MG63 (cell line): ENCODE results near the gene PRDM2. TPM values are rescaled to one million over a fixed set of nuclear protein-coding genes. Genes with fewer than 3 reads are reported as not detected.
"Not testable (repeated sequence)": the region's sequence is repeated elsewhere in the genome, so short reads cannot be mapped to it uniquely, and the experiment has no call there.

ENCODE experiments used
- DNase-seq: peaks from one replicate; pipeline ENCODE4 v3.0.0-alpha.2; 2020
- H3K27me3 ChIP-seq: fragments of 250-450 bp; sonication (Bioruptor Pico); 2 replicates; pipeline ENCODE4 v1.5.1; 2020; ENCODE audit warnings: mild to moderate bottlenecking, moderate library complexity
- H3K36me3 ChIP-seq: fragments of 250-450 bp; sonication (Bioruptor Pico); 2 replicates; pipeline ENCODE4 v1.5.1; 2020; ENCODE audit warnings: mild to moderate bottlenecking, moderate library complexity
- H3K4me3 ChIP-seq: fragments of 250-450 bp; sonication (Bioruptor Pico); 2 replicates; pipeline ENCODE4 v1.5.1; 2020; ENCODE audit warnings: mild to moderate bottlenecking, moderate library complexity
- H3K9me3 ChIP-seq: fragments of 250-450 bp; sonication (Bioruptor Pico); 2 replicates; pipeline ENCODE4 v1.5.1; 2020; ENCODE audit warnings: mild to moderate bottlenecking, moderate library complexity
- total RNA-seq: library from RNA; depleted of rRNA; stranded (reverse); fragments of >200 nt; shearing (Covaris generic); gene quantifications from 2 replicates; pipeline ENCODE4 v1.2.3, GENCODE V29; 2014; ENCODE audit warnings: low replicate concordance

The PRDM2 gene
- total RNA-seq, 1 experiment from 2014 or later, result 0.79 TPM

DNA sequence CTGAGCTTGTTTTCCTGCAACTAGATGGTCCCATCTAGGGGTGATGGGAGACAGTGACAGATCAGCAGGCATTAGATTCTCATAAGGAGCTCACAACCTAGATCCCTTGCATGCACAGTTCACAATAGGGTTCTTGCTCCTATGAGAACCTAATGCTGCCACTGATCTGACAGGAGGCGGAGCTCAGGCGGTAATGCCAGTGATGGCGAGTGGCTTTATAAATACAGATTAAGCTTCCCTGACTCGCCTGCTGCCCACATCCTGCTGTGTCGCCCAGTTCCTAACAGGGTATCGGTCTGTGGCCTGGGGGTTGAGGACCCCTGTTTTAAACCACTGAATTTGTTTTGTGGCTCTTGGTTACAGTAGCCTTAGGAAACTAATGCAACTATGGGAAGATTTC is 6.9 kb upstream of the PRDM2 start:
- not testable (repeated sequence) for H3K27me3 ChIP-seq, H3K4me3 ChIP-seq, H3K9me3 ChIP-seq, H3K36me3 ChIP-seq
- DNase-seq, result peak; percentile 31

DNA sequence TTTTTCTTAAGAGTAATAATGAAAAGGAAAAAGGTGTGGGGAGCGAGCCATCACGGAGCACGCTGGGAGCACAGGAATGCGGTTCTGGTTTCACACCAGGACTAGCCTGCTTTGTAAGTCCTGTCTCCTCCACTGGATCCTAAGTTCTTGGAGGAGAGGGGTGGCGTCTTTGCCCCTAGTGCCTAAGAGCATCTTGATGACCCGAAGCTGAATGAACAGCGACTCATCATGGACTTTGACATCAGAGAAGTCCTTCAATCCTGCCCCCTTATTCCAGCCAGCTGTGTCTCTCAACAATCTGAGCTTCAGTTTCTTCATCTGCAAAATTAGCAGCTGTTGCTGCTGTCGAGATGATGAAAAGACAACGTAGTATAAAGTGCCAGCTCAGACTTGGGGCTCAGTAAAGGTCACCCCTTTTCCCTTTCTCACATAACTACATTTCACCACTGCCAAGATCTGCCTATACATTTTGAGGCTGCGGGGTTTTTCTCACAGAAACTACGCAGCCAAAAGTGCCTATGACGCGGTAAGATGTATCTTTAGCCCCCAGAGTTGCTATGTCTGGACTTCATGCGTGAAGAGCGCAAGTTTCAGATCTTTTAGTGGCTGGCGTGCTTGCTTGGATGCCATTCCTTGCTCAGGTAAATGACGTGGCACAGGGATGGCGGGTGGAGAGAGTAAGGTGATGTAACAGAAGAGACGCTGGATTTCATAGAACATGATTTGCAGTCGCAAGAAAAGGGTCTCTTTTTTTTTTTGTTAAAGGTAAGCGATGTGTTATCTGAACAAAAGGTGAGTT is 4.9 kb upstream of the PRDM2 start:
- H3K9me3 ChIP-seq, result peaks cover 4% of the 10 kb centered on the region; the same call in 1 of the 2 replicates
- no peak overlapping the region for H3K4me3 ChIP-seq
- no peaks in the 10 kb centered on the region for H3K36me3 ChIP-seq
- H3K27me3 ChIP-seq, result no peaks in the 10 kb centered on the region
- DNase-seq, result no peak

DNA sequence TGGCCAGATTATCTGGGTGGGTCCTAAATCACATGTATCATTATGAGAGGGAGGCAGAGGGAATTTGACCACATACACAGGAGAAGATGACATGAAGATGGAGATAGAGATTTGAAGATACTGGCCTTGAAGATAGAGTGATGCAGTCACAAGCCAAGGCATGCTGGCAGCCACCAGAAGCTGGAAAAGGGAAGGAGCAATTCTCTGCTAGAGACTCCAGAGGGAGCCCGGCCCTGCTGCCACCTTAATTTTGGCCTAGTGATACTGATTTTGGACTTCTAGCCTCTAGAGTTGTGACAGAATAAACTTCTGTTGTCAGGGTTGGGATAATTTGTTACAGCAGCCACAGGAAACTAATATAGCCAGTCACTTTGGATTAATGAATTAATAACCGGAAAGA is 2.2 kb upstream of the PRDM2 start:
- peaks cover 4% of the 10 kb centered on the region; the same call in 1 of the 2 replicates for H3K9me3 ChIP-seq
- no peak overlapping the region for H3K4me3 ChIP-seq
- DNase-seq, result no peak
- H3K27me3 ChIP-seq, result no peaks in the 10 kb centered on the region
- H3K36me3 ChIP-seq, result no peaks in the 10 kb centered on the region

DNA sequence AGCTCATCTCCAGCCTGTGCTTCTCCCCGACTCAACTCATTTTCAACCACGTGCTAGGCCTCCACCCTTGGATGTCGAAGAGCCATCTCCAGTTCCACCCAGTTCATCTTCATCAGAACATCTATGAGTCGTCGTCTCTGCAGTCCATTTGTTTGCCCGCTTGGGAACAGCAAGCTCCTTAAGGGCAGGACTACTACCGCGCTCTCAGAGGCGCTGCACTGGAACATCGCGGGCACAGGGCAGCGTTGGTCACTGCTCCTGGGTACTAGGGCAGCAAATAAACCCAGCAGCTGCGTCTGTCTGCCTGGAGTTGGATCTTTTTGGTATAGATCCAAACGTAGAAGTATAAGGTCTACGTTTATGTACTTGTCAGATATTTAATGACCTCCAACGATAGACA is 478 bp upstream of the PRDM2 start:
- no peak for DNase-seq
- no peaks in the 10 kb centered on the region for H3K27me3 ChIP-seq
- H3K36me3 ChIP-seq, result no peaks in the 10 kb centered on the region
- peaks cover 4% of the 10 kb centered on the region; the same call in 1 of the 2 replicates for H3K9me3 ChIP-seq
- H3K4me3 ChIP-seq, result peak overlapping the region; percentile 85

DNA sequence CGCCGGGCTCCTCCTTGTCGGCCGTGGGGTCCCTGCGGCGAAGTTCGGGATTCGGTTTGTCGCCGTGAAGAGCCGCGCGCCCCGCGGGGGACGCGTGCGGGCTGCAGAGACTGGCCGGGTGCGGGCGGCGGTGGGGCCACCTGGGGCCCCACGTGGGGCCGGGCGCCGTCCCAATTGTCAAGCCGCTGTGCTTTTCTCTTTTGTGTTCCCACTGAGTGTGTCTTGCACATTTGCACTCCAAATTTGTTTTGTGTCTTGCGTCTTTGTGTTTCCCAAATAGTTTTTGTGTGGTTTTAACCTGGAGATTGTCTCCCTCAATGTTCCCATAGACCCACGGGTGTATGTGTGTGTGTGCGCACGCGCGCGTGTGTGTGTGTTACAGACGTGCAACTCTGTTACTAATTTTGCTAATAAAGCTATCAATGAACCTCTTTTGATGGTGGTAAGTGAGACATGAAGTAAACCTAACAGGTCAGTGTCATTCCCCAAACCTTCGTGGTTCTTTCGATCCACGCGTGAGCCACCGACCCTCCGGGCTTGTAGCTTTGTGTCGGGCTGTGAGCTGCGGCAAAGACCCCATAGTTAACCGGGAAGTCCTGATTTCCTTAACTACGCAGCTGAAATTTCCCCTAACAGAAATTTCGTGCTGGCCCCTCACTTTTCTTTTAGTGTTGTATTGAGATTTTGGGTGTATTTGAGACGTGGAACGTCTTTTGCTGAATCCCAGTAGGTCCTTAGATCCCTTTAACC is 708 bp downstream of the PRDM2 start:
- H3K36me3 ChIP-seq, result no peaks in the 10 kb centered on the region
- peaks cover 4% of the 10 kb centered on the region; the same call in 1 of the 2 replicates for H3K9me3 ChIP-seq
- peak overlapping the region; percentile 52 for H3K4me3 ChIP-seq
- no peaks in the 10 kb centered on the region for H3K27me3 ChIP-seq
- DNase-seq, result peak; percentile 40

DNA sequence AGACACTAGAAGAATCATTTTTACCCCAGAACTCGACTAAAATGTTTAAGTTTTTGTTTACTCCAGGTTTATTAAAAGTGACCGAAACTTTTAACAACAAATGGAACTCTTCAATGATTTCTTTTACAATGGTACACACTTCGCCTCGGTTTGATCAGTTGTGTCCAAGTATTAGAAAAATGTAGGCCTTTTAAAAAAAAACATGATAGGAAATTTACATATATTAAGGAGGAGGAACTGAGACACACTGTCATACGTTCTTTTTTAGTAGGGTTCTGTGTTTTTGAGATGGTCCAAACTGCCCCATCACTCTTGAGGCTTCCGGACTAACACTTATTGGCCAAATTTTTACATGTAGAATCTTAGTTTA is 1.3 kb downstream of the PRDM2 start:
- no peaks in the 10 kb centered on the region for H3K27me3 ChIP-seq
- H3K4me3 ChIP-seq, result peak overlapping the region; percentile 52
- DNase-seq, result no peak
- peaks cover 4% of the 10 kb centered on the region; the same call in 1 of the 2 replicates for H3K9me3 ChIP-seq
- no peaks in the 10 kb centered on the region for H3K36me3 ChIP-seq

DNA sequence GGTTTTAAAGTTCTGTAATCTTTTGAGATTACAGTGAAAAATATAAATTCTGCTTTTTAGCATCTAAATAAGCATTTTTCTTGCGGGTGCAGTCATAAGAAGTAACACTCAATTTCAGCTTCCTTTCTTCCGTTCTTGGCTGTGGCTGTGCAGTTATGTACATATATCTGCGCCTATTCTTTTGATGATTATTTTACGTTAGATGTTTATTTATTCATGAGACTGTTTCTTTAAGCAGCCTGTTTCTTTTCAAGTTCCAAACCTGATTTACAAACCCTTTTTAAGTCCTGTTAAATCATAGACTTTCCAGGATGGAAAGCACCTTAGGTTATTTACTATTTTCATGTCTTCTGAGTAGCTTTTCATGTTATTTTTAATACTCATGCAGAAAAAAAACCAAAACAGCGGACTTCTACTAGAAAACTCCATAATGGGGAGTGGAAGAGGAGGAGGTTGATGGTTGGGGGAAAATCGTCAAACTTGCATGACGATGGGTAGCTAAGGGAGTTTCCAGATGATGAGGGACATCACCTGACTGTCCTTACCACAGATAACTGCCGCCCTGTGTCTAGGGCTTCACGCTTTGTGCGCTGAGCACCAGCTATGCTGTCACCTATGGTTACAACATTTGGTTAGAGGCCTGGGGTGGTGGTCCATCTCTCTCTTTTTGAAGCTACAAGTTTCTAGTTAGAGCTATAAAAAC is 2.6 kb downstream of the PRDM2 start:
- no peak for DNase-seq
- Histone ChIP-seq H3K4me3 (no peak overlapping the region), H3K27me3 (no peaks in the 10 kb centered on the region), H3K9me3 (peaks cover 2% of the 10 kb centered on the region; the same call in 1 of the 2 replicates), H3K36me3 (no peaks in the 10 kb centered on the region)

DNA sequence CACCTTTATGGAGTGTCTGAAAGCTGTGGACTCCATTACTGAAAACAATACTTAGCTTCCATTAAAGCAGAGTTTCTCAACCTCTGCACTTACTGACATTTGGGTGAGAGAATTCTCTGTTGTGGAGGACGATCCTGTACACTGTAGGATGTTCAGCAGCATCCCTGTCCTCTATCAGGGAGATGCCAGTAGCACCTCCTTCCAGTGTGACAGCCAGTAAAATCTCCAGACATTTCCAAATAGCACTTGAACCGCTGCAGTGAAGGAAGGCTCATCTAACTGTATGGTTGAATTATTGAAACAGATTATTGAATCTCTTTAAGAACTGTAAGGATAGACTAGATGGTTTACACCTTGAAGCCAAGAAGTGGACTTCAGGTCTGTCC is 3.1 kb downstream of the PRDM2 start:
- H3K27me3 ChIP-seq, result no peaks in the 10 kb centered on the region
- peaks cover under 1% of the 10 kb centered on the region; the same call in 1 of the 2 replicates for H3K9me3 ChIP-seq
- no peaks in the 10 kb centered on the region for H3K36me3 ChIP-seq
- DNase-seq, result no peak
- no peak overlapping the region for H3K4me3 ChIP-seq

DNA sequence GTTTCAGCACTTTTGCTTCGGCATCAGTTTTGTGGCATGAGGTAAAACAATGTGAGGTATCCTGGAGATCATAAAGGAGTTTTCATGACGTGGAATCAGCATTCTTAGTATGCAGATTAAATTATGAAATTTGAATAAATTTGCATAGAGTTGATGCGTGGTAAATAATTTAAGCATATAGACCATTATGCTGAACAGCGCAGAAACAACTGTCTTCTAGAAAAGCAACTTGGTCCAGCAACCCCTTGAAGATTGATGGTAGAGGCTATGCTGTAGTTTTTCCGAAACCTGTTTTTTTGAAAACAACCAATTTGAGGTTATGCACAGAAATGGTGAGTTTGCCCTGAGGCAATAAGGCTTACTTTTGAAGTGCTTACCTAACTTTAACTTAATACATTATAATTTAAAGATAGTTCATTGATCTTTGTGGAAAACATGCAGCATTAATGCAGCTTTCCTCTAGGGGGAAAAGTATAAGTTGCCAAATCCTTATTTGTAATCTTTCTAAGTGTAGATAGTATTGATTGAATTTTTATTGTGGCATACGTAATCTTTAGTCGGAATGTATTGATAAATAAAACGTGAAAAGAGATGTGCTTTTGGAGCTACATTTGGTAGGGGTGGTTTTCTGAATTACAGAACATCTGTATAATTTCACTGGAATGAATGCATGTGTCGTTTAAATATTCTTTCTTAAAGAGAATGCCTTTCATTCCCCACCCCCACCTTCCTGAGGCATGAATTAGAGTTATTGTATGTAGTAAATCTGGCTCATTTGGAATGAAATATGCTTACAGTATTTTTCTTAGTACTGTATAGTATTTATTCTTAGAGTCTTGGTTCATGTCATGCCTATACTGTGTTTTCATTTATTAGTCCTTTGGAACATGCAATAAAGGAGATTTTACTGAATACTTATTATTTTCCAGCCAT is 3.8 kb downstream of the PRDM2 start:
- DNase-seq, result no peak
- Histone ChIP-seq H3K27me3 (no peaks in the 10 kb centered on the region), H3K4me3 (no peak overlapping the region), H3K36me3 (no peaks in the 10 kb centered on the region), H3K9me3 (no peaks in the 10 kb centered on the region)

DNA sequence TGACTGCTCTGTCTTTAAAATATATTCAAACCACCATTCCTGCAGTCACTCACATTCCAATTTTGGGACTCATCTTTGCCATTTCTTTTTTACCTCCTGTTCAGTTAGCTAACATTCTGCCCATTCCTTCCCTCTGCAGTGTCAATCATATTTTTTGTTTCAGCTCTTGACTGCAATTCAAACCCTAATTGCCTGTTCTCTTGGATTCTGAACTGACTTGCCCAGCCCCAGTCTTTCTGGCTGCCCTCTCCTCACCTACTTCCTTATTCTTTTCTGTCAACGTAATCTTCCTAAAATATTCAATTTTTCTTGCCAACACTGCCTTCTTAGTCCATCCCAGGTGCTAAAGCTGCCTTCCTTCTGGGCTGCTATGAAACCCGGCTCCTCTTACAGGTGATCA is 6.1 kb downstream of the PRDM2 start:
- Histone ChIP-seq H3K36me3 (no peaks in the 10 kb centered on the region), H3K9me3 (no peaks in the 10 kb centered on the region), H3K4me3 (no peak overlapping the region), H3K27me3 (no peaks in the 10 kb centered on the region)
- no peak for DNase-seq

DNA sequence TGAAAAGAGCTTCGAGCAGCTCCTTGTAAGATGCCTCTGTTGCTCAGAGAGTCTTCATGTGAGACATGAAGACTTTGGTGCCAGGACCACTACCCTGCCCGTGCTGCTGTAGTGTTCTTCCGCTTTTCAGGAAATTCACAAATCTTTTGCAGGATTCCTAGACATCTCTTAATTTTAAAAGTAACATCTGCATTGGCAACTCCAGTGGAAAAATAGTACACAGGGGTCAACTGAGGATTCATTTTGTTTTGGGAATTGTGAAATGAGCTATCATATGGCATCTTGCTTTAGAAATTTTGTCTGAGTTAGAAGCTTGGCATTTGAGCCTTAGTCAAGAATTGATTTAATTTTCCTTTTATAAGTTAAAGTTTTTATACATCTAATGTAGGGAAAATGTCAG is 7.2 kb downstream of the PRDM2 start:
- no peak overlapping the region for H3K4me3 ChIP-seq
- no peak for DNase-seq
- H3K36me3 ChIP-seq, result no peaks in the 10 kb centered on the region
- no peaks in the 10 kb centered on the region for H3K27me3 ChIP-seq
- H3K9me3 ChIP-seq, result no peaks in the 10 kb centered on the region

DNA sequence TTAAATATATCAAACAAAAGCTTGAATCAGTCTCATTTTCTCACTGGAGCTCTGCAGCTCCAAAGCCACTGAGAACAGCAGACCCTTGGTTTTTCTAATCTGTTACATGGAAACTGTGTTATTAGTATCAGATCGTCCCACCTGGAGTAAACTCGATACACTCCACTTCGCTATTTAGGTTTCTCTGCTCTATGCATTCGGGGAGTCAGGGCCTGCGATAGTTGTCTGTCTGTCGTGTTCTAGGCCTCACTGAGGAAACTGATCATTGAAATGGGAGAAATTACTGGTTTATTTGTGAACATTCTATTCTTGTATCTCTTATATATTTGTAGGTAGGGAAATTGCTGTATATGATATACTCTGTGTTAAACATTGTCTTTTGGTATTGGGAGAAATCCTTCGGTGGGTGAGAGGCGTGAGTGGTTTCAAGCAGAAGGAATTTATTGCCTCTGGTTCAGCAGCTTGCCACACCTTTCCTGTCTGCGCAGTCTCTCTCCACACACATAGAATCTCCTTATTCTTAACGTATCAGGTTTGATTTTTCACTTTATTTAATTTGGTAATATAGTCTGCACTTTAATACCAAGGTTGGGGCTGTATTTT is 8.5 kb downstream of the PRDM2 start:
- Histone ChIP-seq H3K4me3 (no peak overlapping the region), H3K9me3 (no peaks in the 10 kb centered on the region), H3K36me3 (no peaks in the 10 kb centered on the region), H3K27me3 (no peaks in the 10 kb centered on the region)
- no peak for DNase-seq

DNA sequence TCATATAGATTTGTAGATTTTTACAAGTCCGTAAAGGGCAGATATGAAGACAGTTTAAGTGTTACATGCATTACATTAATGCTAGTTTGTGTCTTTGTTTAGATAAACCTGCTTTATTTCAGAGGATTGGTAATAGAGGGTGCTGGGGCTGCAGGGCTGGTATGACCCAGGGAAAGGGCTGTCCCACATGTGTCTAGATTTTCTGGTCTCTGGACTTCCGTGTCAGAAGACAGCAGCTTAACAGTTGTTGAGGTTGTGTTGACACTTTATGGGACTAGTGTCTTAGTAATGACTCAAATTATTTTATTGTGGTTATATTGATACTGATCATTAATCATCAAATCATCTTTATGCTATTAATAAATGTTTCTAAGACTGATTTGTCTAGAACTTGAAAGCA is 10.1 kb downstream of the PRDM2 start:
- DNase-seq, result no peak
- Histone ChIP-seq H3K27me3 (no peaks in the 10 kb centered on the region), H3K9me3 (no peaks in the 10 kb centered on the region), H3K4me3 (no peak overlapping the region), H3K36me3 (no peaks in the 10 kb centered on the region)

DNA sequence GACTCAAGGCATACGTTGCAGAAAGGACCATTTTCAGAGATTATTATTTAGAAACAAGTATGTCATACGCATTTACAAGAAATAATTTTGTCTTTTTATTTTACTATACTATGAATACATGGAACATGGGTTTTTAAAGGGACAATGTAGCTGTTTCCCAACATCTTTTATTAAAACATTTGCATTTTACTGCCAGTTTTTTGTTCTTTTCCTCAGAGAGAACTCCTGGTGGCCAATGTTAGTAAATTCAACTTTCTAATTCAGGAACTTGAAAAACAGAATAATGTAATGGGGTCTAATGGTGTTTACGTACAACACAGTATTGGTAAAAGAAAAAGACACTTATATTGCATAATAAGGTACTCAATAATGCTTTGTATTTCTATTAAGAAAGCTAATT is 14.9 kb downstream of the PRDM2 start:
- no peaks in the 10 kb centered on the region for H3K27me3 ChIP-seq
- H3K36me3 ChIP-seq, result no peaks in the 10 kb centered on the region
- no peak for DNase-seq
- no peak overlapping the region for H3K4me3 ChIP-seq
- H3K9me3 ChIP-seq, result no peaks in the 10 kb centered on the region

DNA sequence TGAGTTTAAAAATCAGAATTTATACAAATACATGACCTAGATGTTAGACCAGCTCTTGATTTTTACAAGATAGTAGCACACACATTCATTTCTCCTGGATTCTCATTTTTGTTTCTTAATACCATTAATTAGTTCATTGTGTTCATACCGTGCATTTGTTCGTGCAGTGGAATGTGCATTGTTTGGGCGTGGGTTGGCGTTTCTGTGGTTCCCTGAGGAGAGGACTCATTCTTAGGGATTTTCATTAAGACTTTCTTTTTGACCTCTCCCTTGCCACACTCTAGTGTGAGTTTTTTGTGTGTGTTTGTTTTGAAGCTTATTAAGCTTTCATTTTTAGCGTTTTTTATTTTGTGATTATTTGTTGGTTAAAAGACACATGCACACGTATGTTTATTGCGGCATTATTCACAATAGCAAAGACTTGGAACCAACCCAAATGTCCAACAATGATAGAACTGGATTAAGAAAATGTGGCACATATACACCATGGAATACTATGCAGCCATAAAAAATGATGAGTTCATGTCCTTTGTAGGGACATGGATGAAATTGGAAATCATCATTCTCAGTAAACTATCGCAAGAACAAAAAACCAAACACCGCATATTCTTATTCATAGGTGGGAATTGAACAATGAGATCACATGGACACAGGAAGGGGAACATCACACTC is 15.8 kb downstream of the PRDM2 start:
- DNase-seq, result not testable (repeated sequence)

More for the DNA sequence above, 15.8 kb downstream of the PRDM2 start:
- H3K4me3 ChIP-seq, H3K36me3 ChIP-seq, H3K9me3 ChIP-seq, H3K27me3 ChIP-seq: not testable (repeated sequence)
